HepG2 (cell line): ENCODE measurements around the gene SERPINA6. TPM values are rescaled to one million over a fixed set of nuclear protein-coding genes. Genes with fewer than 3 reads are reported as not detected.

ENCODE experiments used
- ATAC-seq: fragments of 200-7000 bp; cut with Tn5 transposase; 3 replicates; pipeline ENCODE4 v1.9.1; 2020; ENCODE audit warnings: mild to moderate bottlenecking, moderate library complexity
- BruUV-seq: library from RNA; stranded (reverse); fragments of 400-500 nt; replicated peaks from 2 replicates; lab custom pipeline; 2021; lab: Mats Ljungman, UMichigan
- CTCF ChIA-PET: fragments of 300-600 bp; formaldehyde crosslinking; extraction: SDS; loops from one replicate; lab custom pipeline; 2021; ENCODE audit warnings: low total read pairs, inconsistent platforms, low intra/inter-chr PET ratio; lab: Yijun Ruan, JAX
- POLR2A ChIA-PET: fragments of 350-600 bp; sonication (Branson Sonifier 250); formaldehyde crosslinking; loops from one replicate; lab custom pipeline; 2020; ENCODE audit warnings: antibody characterized with exemption, inconsistent platforms; lab: Yijun Ruan, JAX
- DNase-seq: peaks from one replicate; pipeline ENCODE4 v3.0.0-alpha.2; 2015; ENCODE audit warnings: low spot score
- FAIRE-seq: peaks from 3 replicates; lab custom pipeline; 2011; peaks lifted over from hg19 to GRCh38; lab: Jason Lieb, UNC
- H2AFZ ChIP-seq: one replicate; pipeline ENCODE4 v1.6.1; 2011; ENCODE audit warnings: low read length, inconsistent platforms
- H3K27ac ChIP-seq: fragments of 300-600 bp; 3 replicates; pipeline ENCODE4 v1.8.0; 2011; ENCODE audit warnings: mixed run types, mild to moderate bottlenecking, mixed read lengths, low read length, inconsistent platforms; ENCODE audit not compliant: insufficient read depth; ENCODE audit errors: extremely low read length
- H3K27me3 ChIP-seq, 2 experiments: fragments of 200-600 bp in 1 of 2; 2 replicates in 1 of 2; 3 replicates in 1 of 2; pipeline versions ENCODE4 v1.6.0 to v1.8.0; 2011; ENCODE audit warnings: low read length in 2 of 2, mild to moderate bottlenecking in 2 of 2, moderate library complexity in 2 of 2, inconsistent platforms in 1 of 2; ENCODE audit not compliant: insufficient read depth in 2 of 2, control insufficient read depth in 1 of 2
- H3K36me3 ChIP-seq, 2 experiments: fragments of 200-600 bp in 1 of 2; replicated peaks in 1 of 2; 2 replicates in 1 of 2; 3 replicates in 1 of 2; pipeline versions ENCODE4 v1.5.1 to v1.8.0; 2011; ENCODE audit warnings: low read length in 2 of 2, inconsistent platforms in 1 of 2; ENCODE audit not compliant: insufficient read depth in 2 of 2, control insufficient read depth in 1 of 2
- H3K4me1 ChIP-seq: 2 replicates; pipeline ENCODE4 v1.5.1; 2012; ENCODE audit warnings: low read length, inconsistent platforms; ENCODE audit not compliant: insufficient read depth
- H3K4me2 ChIP-seq: 2 replicates; pipeline ENCODE4 v1.6.0; 2011; ENCODE audit warnings: low read depth, low read length, inconsistent platforms
- H3K4me3 ChIP-seq, 3 experiments: fragments of 200-600 bp in 1 of 3; sonication (generic), shearing (Covaris generic) in 1 of 3; replicated peaks in 1 of 3; 2 replicates each; pipeline ENCODE4 v1.5.1; 2011 to 2016; ENCODE audit warnings: low read length in 3 of 3, inconsistent platforms in 2 of 3, low read depth in 2 of 3, mild to moderate bottlenecking in 2 of 3, control low read depth in 1 of 3, mixed read lengths in 1 of 3; ENCODE audit not compliant: insufficient read depth in 1 of 3
- H3K79me2 ChIP-seq: one replicate; pipeline ENCODE4 v1.6.1; 2011; ENCODE audit warnings: low read length, inconsistent platforms; ENCODE audit not compliant: insufficient read depth
- H3K9ac ChIP-seq: 2 replicates; pipeline ENCODE4 v1.6.0; 2011; ENCODE audit warnings: mild to moderate bottlenecking, low read depth, low read length, inconsistent platforms; ENCODE audit not compliant: insufficient read depth
- H3K9me3 ChIP-seq: 2 replicates; pipeline ENCODE4 v1.5.1; 2012; ENCODE audit warnings: mild to moderate bottlenecking, low read length
- H4K20me1 ChIP-seq: 2 replicates; pipeline ENCODE4 v1.6.0; 2011; ENCODE audit warnings: inconsistent platforms, mild to moderate bottlenecking, low read length, moderate library complexity; ENCODE audit not compliant: insufficient read depth
- BORCS8-MEF2B ChIP-seq: sonication (generic); formaldehyde crosslinking; IDR thresholded peaks from 2 replicates; pipeline ENCODE4 v1.8.0; 2022; ENCODE audit warnings: mild to moderate bottlenecking, missing genetic modification reagents
- CSRNP2 ChIP-seq: sonication (generic); formaldehyde crosslinking; conservative IDR thresholded peaks from 2 replicates; pipeline ENCODE4 v1.8.0; 2022; ENCODE audit warnings: low read depth, missing genetic modification reagents
- HNF1B ChIP-seq: sonication (generic); formaldehyde crosslinking; IDR thresholded peaks from 2 replicates; pipeline ENCODE4 v1.5.1; 2020; ENCODE audit warnings: mild to moderate bottlenecking, moderate library complexity, missing genetic modification reagents
- NFYC ChIP-seq: IDR thresholded peaks from 2 replicates; pipeline ENCODE4 v1.6.1; 2016; ENCODE audit warnings: missing genetic modification reagents, missing compliant biosample characterization
- NR2F2 ChIP-seq: IDR thresholded peaks from 2 replicates; pipeline ENCODE4 v1.6.1; 2012; ENCODE audit warnings: low read depth, inconsistent platforms, borderline replicate concordance
- PBX3 ChIP-seq: sonication (generic); formaldehyde crosslinking; IDR thresholded peaks from 2 replicates; pipeline ENCODE4 v1.8.1; 2023; ENCODE audit warnings: missing genetic modification reagents, inconsistent platforms, borderline replicate concordance
- PRDM15 ChIP-seq: sonication (generic); formaldehyde crosslinking; IDR thresholded peaks from 2 replicates; pipeline ENCODE4 v1.4.0; 2020; ENCODE audit warnings: missing genetic modification reagents
- RBM39 ChIP-seq: fragments of 200-400 bp; formaldehyde crosslinking; IDR thresholded peaks from one replicate; pipeline ENCODE4 v1.6.1; 2018; ENCODE audit warnings: antibody characterized with exemption, mild to moderate bottlenecking, low read depth, low read length; ENCODE audit not compliant: poor library complexity, severe bottlenecking
- RELA ChIP-seq: sonication (generic); formaldehyde crosslinking; IDR thresholded peaks from 2 replicates; pipeline ENCODE4 v1.4.0; 2020; ENCODE audit warnings: missing genetic modification reagents
- SP4 ChIP-seq: sonication (generic); formaldehyde crosslinking; IDR thresholded peaks from 2 replicates; pipeline ENCODE4 v1.8.1; 2023; ENCODE audit warnings: mild to moderate bottlenecking, missing genetic modification reagents
- ZBTB34 ChIP-seq: sonication (generic); formaldehyde crosslinking; IDR thresholded peaks from 2 replicates; pipeline ENCODE4 v1.8.0; 2022; ENCODE audit warnings: mild to moderate bottlenecking, missing genetic modification reagents
- ZFYVE20 ChIP-seq: sonication (generic); formaldehyde crosslinking; IDR thresholded peaks from 2 replicates; pipeline ENCODE4 v1.8.0; 2023; ENCODE audit warnings: low read depth, mild to moderate bottlenecking, moderate library complexity, missing genetic modification reagents, borderline replicate concordance
- WGBS: methylation state at CpG from one replicate; pipeline ENCODE4 v1.1.6; 2017; ENCODE audit warnings: low lambda C conversion rate; 5-methylcytosine and 5-hydroxymethylcytosine counted together
- in situ Hi-C: cut with HindIII; loops from 2 replicates; pipeline ENCODE4 v1.10.0; 2017; ENCODE audit warnings: low pct_unique_long_range_greater_than_20kb; ENCODE audit not compliant: extremely low pct_ligation_motif_present
- intact Hi-C: fragments of 100-400 bp; cut with micrococcal nuclease; formaldehyde crosslinking; loops from one replicate; pipeline ENCODE4 v1.10.0; 2022; ENCODE audit not compliant: unreplicated experiment
- polyA plus RNA-seq, 8 experiments: library from polyadenylated mRNA; depleted of rRNA in 3 of 8; stranded (reverse) in 7 of 8; unstranded in 1 of 8; fragments of >200 nt; fragmentation: Illumina TruSeq in 4 of 8; extraction: Trizol in 4 of 8; gene quantifications; 2 replicates each; pipeline versions ENCODE4 v1.2.1 to v1.2.3, GENCODE V29; 2011 to 2016; ENCODE audit warnings: low read depth in 4 of 8, missing spikeins in 1 of 8, mixed read lengths in 1 of 8; ENCODE audit not compliant: insufficient read depth in 1 of 8
- total RNA-seq, 5 experiments: library from RNA; depleted of rRNA; stranded (reverse); fragments of >200 nt; fragmentation: Illumina TruSeq; extraction: Trizol; gene quantifications; 2 replicates each; pipeline ENCODE4 v1.2.3, GENCODE V29; 2016; ENCODE audit warnings: low read depth in 1 of 5

SERPINA6 gene
- total and polyA plus RNA-seq, 2 of the 13 experiments (the other 11 are each of a cell fraction or from before 2014, with no cell fraction given) = 260 to 333 TPM

GRCh38 chr14:94368956-94369355 lies 45.8 kb upstream of the SERPINA6 start (continued):
- peak; percentile 84 for TF ChIP-seq HNF1B
- no peak for TF ChIP-seq RBM39
- no peak for TF ChIP-seq PRDM15 (CRISPR knock-in tag)
- peak; percentile 97 for TF ChIP-seq NR2F2
- TF ChIP-seq ZFYVE20 (CRISPR knock-in tag) = no peak

- FAIRE-seq (no peak), DNase-seq (no peak), ATAC-seq (no peak)
- no CpG with 5 or more reads among the region's 3 CpGs for WGBS
- Histone ChIP-seq H3K4me2 (no peak overlapping the region; the same call in 1 of the 2 replicates), H3K4me3 (no peak overlapping the region), H2AFZ (no peak overlapping the region), H3K79me2 (no peaks in the 10 kb centered on the region), H3K4me1 (peaks cover 100% of the 10 kb centered on the region), H3K36me3 (no peaks in the 10 kb centered on the region), H3K9me3 (no peaks in the 10 kb centered on the region), H4K20me1 (no peaks in the 10 kb centered on the region), H3K27me3 (no peaks in the 10 kb centered on the region), H3K9ac (no peak overlapping the region), H3K27ac (peak overlapping the region; percentile 68)
- intact Hi-C loops = no loop called here
- ChIA-PET CTCF (no interaction called here), POLR2A (interaction anchor here (1.0 to 1.9 kb wide), 3 partner anchors 8 to 45 kb away, joined by 3 to 9 read pairs (median 3); partner anchors contain the start of gene SERPINA6)
- in situ Hi-C loops = no loop called here
- BruUV-seq = no TSS peak
- TF ChIP-seq SP4 (CRISPR knock-in tag) (no peak), NFYC (CRISPR knock-in tag) (no peak), BORCS8-MEF2B (CRISPR knock-in tag) (peak; percentile 46; the same call in 1 of the 2 replicates), RELA (CRISPR knock-in tag) (no peak), PBX3 (CRISPR knock-in tag) (no peak), CSRNP2 (CRISPR knock-in tag) (no peak), ZBTB34 (CRISPR knock-in tag) (0 out of 2 replicates have a peak, but pooled peaks have one; percentile 46)
Observed at GRCh38 chr14:94368243-94368590, 45.1 kb upstream of the SERPINA6 start.
